ENCODE results near the gene COA7.

COA7 gene

DNA sequence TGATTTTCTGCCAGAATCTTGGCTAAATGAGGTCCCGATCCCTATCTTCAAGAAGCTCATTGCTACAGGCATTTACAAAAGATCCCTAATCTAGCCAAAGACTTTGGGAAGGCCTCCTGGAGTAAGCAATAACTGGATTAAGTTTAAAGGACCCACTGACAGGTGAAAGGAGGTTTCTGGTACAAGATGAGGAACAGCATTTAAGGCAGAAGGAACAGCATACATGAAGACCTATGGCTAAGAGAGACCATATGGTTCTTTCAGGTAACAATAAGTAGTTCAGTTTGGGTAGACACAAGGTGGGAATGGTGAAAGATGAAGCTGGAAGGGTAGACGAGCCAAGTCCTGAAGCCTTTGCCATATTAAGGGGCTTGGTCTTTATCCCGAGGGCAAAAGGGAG lies 37.3 kb downstream of the COA7 start:
- no peak overlapping the region for H3K27ac ChIP-seq (ENCODE audit: low read depth, low read length)
- no peak overlapping the region for H3K4me3 ChIP-seq (ENCODE audit: low read length)
- no peaks in the 10 kb centered on the region for H3K27me3 ChIP-seq (ENCODE audit: control insufficient read depth, insufficient read depth, low read length)

DNA sequence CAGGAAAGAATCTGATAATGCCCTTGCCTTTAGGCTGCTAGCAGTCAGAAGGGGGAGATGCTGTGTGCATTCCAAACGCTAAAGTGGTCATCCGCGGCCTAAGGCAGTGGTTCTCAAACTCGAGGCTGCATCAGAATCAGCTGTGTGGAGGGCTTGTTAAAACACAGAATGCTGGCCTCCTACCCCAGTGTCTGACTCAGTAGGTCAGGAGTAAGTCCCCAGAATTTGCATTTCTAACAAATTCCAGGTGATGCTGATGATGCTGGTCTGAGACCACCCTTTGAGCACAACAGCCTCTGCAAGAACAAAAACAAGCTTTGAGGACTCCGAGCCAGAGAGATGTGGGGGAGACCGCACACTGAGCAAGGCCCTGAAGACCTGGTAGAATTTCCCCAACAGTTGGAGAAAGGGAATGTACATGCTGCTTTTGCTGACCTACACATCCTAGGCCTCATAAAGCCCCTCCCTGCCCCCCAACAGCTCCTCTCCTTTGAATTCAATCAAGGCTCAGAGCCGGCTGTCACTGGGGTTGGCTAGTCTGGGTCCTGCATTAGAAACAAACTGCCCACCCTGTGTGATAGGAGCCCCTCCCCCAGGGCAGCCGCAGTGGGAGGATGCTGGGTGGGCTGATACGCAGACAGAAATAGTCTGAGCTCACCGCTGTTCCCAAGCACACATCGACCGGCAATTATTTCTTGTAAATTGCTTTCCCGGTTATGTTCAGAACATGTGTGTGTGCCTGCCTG lies 38.1 kb downstream of the COA7 start:
- no peaks in the 10 kb centered on the region for H3K4me1 ChIP-seq (ENCODE audit: control insufficient read depth, insufficient read depth, low read length)
- H3K27ac ChIP-seq (ENCODE audit: low read depth, low read length) = no peak overlapping the region
- H3K9ac ChIP-seq (ENCODE audit: low read length) = no peak overlapping the region
- H3K27me3 ChIP-seq (ENCODE audit: control insufficient read depth, insufficient read depth, low read length) = no peaks in the 10 kb centered on the region
- H3K4me3 ChIP-seq (ENCODE audit: low read length) = no peak overlapping the region
- H3K36me3 ChIP-seq (ENCODE audit: control insufficient read depth, insufficient read depth, low read length) = no peaks in the 10 kb centered on the region

More for the DNA sequence above, 37.3 kb downstream of the COA7 start:
- Histone ChIP-seq H3K4me1 (ENCODE audit: control insufficient read depth, insufficient read depth, low read length) (no peaks in the 10 kb centered on the region), H3K9ac (ENCODE audit: low read length) (no peak overlapping the region), H3K36me3 (ENCODE audit: control insufficient read depth, insufficient read depth, low read length) (no peaks in the 10 kb centered on the region)

DNA sequence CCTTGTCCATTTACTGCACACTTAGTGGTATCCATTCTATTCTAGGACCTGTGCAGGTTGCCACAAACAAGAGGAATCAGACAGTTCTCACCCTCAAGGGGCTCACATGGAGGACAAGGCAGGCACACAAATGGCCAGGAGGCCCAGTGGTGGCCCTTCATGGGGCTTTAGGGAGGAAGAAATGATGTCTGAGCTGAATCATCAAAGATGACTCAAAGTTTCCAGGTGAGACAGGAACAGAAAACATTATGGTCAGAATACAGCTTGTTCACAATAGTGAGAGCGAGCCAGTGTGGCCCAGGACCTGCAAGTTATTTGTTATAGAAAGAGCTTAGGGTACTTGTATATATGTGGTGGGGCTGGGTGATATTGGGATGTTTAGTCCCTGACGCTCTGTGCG lies 38.8 kb downstream of the COA7 start:
- Histone ChIP-seq H3K27me3 (ENCODE audit: control insufficient read depth, insufficient read depth, low read length) (no peaks in the 10 kb centered on the region), H3K27ac (ENCODE audit: low read depth, low read length) (no peak overlapping the region), H3K4me1 (ENCODE audit: control insufficient read depth, insufficient read depth, low read length) (no peaks in the 10 kb centered on the region), H3K4me3 (ENCODE audit: low read length) (no peak overlapping the region), H3K36me3 (ENCODE audit: control insufficient read depth, insufficient read depth, low read length) (no peaks in the 10 kb centered on the region), H3K9ac (ENCODE audit: low read length) (no peak overlapping the region)

DNA sequence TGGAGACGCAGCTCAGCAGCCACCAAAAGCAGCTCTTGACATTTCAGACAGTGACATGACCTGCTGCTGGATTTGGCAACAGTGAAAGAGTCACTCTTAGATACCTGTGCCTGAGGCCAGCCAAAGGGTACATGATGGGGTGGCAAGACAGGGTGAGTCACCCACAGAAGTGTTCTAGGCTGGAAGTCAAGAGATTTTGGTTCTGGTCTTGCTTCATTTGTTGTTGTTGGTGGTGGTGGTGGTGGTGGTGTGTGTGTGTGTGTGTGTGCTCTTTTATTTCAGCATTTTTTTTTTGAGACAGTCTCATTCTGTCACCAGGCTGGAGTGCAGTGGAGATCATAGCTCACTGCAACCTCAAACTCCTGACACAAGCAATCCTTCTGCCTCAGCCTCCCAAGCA lies 39.4 kb downstream of the COA7 start:
- Histone ChIP-seq H3K27me3 (ENCODE audit: control insufficient read depth, insufficient read depth, low read length) (no peaks in the 10 kb centered on the region), H3K4me3 (ENCODE audit: low read length) (no peak overlapping the region), H3K27ac (ENCODE audit: low read depth, low read length) (no peak overlapping the region), H3K9ac (ENCODE audit: low read length) (no peak overlapping the region), H3K4me1 (ENCODE audit: control insufficient read depth, insufficient read depth, low read length) (no peaks in the 10 kb centered on the region), H3K36me3 (ENCODE audit: control insufficient read depth, insufficient read depth, low read length) (no peaks in the 10 kb centered on the region)

DNA sequence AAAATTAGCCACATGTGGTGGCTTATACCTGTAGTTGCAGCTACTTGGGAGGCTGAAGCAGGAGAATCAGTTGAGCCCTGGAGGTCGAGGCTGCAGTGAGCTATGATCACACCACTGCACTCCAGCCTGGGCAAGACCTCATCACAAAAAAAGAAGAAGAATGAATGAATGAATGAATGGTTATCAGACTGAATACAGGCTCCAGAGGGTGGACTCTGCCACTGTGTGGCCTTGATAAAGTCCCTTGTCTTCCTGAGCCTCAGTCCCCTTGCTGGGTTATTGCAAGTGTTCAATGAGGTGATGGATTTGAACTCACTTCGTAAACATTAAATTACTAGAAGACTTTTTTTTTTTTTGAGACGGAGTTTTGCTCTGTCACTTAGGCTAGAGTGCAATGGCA lies 40.4 kb downstream of the COA7 start:
- H3K36me3 ChIP-seq (ENCODE audit: control insufficient read depth, insufficient read depth, low read length) = no peaks in the 10 kb centered on the region
- no peaks in the 10 kb centered on the region for H3K4me1 ChIP-seq (ENCODE audit: control insufficient read depth, insufficient read depth, low read length)
- no peak overlapping the region for H3K9ac ChIP-seq (ENCODE audit: low read length)
- H3K27ac ChIP-seq (ENCODE audit: low read depth, low read length) = no peak overlapping the region
- no peak overlapping the region for H3K4me3 ChIP-seq (ENCODE audit: low read length)
- H3K27me3 ChIP-seq (ENCODE audit: control insufficient read depth, insufficient read depth, low read length) = no peaks in the 10 kb centered on the region

- no peaks in the 10 kb centered on the region for H3K36me3 ChIP-seq (ENCODE audit: control insufficient read depth, insufficient read depth, low read length)
- no peak overlapping the region for H3K4me3 ChIP-seq (ENCODE audit: low read length)
- H3K27ac ChIP-seq (ENCODE audit: low read depth, low read length) = no peak overlapping the region
- H3K27me3 ChIP-seq (ENCODE audit: control insufficient read depth, insufficient read depth, low read length) = no peaks in the 10 kb centered on the region
- no peak overlapping the region for H3K9ac ChIP-seq (ENCODE audit: low read length)
- H3K4me1 ChIP-seq (ENCODE audit: control insufficient read depth, insufficient read depth, low read length) = no peaks in the 10 kb centered on the region
Observed at GRCh38 chr1:52654063-52654462, 44.1 kb downstream of the COA7 start.

DNA sequence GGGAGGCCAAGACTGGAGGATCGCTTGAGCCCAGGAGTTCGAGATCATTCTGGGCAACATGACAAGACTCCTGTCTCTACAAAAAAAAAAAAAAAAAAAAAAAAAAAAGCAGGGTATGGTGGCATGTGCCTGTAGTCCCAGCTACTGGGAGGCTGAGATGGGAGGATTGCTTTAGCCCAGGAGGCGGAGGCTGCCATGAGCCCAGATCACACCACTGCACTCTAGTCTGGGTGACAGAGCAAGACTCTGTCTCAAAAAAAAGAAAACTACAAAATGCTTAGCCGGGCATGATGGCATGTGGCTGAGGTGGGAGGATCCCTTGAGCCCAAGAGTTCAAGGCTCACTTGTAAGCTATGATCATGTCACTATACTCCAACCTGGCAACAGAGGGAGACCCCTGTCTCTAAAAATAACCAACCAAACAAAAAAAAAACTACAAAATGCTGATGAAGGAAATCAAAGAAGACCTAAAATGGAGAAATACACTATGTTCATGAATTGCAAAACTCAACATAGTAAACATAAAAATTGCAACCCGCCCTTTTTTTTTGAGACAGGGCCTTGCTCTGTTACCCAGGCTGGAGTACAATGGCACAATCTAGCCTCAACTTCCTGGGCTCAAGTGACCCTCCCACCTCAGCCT lies 44.8 kb downstream of the COA7 start:
- H3K27ac ChIP-seq (ENCODE audit: low read depth, low read length) = no peak overlapping the region
- H3K36me3 ChIP-seq (ENCODE audit: control insufficient read depth, insufficient read depth, low read length) = no peaks in the 10 kb centered on the region
- H3K27me3 ChIP-seq (ENCODE audit: control insufficient read depth, insufficient read depth, low read length) = no peaks in the 10 kb centered on the region
- H3K4me3 ChIP-seq (ENCODE audit: low read length) = no peak overlapping the region
- no peaks in the 10 kb centered on the region for H3K4me1 ChIP-seq (ENCODE audit: control insufficient read depth, insufficient read depth, low read length)
- no peak overlapping the region for H3K9ac ChIP-seq (ENCODE audit: low read length)

- Histone ChIP-seq H3K4me3 (ENCODE audit: low read length) (no peak overlapping the region), H3K36me3 (ENCODE audit: control insufficient read depth, insufficient read depth, low read length) (no peaks in the 10 kb centered on the region), H3K4me1 (ENCODE audit: control insufficient read depth, insufficient read depth, low read length) (no peaks in the 10 kb centered on the region), H3K27me3 (ENCODE audit: control insufficient read depth, insufficient read depth, low read length) (no peaks in the 10 kb centered on the region), H3K27ac (ENCODE audit: low read depth, low read length) (no peak overlapping the region), H3K9ac (ENCODE audit: low read length) (no peak overlapping the region)
Observed at GRCh38 chr1:52651904-52652303, 46.2 kb downstream of the COA7 start.

- no peak overlapping the region for H3K4me3 ChIP-seq (ENCODE audit: low read length)
- H3K27ac ChIP-seq (ENCODE audit: low read depth, low read length) = no peak overlapping the region
- H3K4me1 ChIP-seq (ENCODE audit: control insufficient read depth, insufficient read depth, low read length) = no peaks in the 10 kb centered on the region
- H3K36me3 ChIP-seq (ENCODE audit: control insufficient read depth, insufficient read depth, low read length) = no peaks in the 10 kb centered on the region
- no peak overlapping the region for H3K9ac ChIP-seq (ENCODE audit: low read length)
- H3K27me3 ChIP-seq (ENCODE audit: control insufficient read depth, insufficient read depth, low read length) = no peaks in the 10 kb centered on the region
Observed at GRCh38 chr1:52645261-52645660, 52.9 kb downstream of the COA7 start.

DNA sequence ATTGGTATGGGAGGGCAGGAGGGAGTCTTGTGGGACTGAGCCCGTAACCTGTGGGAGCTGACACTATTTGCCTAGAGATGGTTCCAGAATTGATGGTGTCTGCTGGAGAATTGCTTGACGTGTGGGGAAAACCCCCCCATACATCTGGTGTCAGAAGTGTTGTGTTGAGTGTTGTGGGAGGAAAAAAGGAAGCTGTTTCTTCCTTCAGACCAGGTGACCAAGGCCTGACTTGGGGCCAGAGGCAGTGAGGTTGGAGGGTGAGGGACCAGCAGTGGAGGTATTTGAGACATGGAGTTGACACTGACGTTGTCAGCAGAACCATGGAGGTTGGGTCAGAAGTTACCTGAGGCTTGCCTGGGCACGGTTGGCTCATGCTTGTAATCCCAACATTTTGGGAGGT lies 56.8 kb downstream of the COA7 start:
- H3K27ac ChIP-seq (ENCODE audit: low read depth, low read length) = no peak overlapping the region
- no peaks in the 10 kb centered on the region for H3K36me3 ChIP-seq (ENCODE audit: control insufficient read depth, insufficient read depth, low read length)
- H3K9ac ChIP-seq (ENCODE audit: low read length) = no peak overlapping the region
- no peak overlapping the region for H3K4me3 ChIP-seq (ENCODE audit: low read length)
- no peaks in the 10 kb centered on the region for H3K27me3 ChIP-seq (ENCODE audit: control insufficient read depth, insufficient read depth, low read length)
- no peaks in the 10 kb centered on the region for H3K4me1 ChIP-seq (ENCODE audit: control insufficient read depth, insufficient read depth, low read length)

- H3K9ac ChIP-seq (ENCODE audit: low read length) = no peak overlapping the region
- no peak overlapping the region for H3K27ac ChIP-seq (ENCODE audit: low read depth, low read length)
- H3K4me1 ChIP-seq (ENCODE audit: control insufficient read depth, insufficient read depth, low read length) = no peaks in the 10 kb centered on the region
- H3K27me3 ChIP-seq (ENCODE audit: control insufficient read depth, insufficient read depth, low read length) = no peaks in the 10 kb centered on the region
- no peak overlapping the region for H3K4me3 ChIP-seq (ENCODE audit: low read length)
- H3K36me3 ChIP-seq (ENCODE audit: control insufficient read depth, insufficient read depth, low read length) = no peaks in the 10 kb centered on the region
Observed at GRCh38 chr1:52640697-52641096, 57.5 kb downstream of the COA7 start.

DNA sequence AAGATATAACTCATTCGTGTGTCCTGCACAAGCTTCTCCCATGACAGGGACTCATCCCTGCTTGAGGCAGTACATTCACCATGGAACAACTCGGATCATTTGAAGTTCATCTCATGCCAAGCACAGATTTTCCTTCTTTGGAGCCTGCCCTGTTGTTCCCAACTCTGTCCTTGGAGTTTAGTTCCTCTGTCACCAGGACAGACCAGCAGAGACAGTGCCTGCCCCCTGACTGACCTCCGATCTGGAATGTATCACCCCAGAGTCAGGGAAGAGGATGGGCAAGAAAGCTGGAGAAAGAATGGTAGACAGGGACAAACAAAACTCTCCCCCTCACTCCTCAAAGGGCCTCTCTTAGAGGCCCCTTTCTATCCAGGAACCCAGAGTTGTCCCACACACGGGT lies 60.2 kb downstream of the COA7 start:
- Histone ChIP-seq H3K4me3 (ENCODE audit: low read length) (no peak overlapping the region), H3K36me3 (ENCODE audit: control insufficient read depth, insufficient read depth, low read length) (no peaks in the 10 kb centered on the region), H3K27ac (ENCODE audit: low read depth, low read length) (no peak overlapping the region), H3K9ac (ENCODE audit: low read length) (no peak overlapping the region), H3K4me1 (ENCODE audit: control insufficient read depth, insufficient read depth, low read length) (no peaks in the 10 kb centered on the region), H3K27me3 (ENCODE audit: control insufficient read depth, insufficient read depth, low read length) (peaks cover 4% of the 10 kb centered on the region)
